GM21515 (cell line): ENCODE data around the gene CYP3A4.
"Not testable (repeated sequence)": the region's sequence is repeated elsewhere in the genome, so short reads cannot be mapped to it uniquely, and the experiment has no call there.

Experiments
- ATAC-seq: cut with Tn5 transposase; IDR thresholded peaks from one replicate; pipeline ENCODE4 v1.9.1; 2021; ENCODE audit not compliant: unreplicated experiment

CYP3A4 gene

DNA sequence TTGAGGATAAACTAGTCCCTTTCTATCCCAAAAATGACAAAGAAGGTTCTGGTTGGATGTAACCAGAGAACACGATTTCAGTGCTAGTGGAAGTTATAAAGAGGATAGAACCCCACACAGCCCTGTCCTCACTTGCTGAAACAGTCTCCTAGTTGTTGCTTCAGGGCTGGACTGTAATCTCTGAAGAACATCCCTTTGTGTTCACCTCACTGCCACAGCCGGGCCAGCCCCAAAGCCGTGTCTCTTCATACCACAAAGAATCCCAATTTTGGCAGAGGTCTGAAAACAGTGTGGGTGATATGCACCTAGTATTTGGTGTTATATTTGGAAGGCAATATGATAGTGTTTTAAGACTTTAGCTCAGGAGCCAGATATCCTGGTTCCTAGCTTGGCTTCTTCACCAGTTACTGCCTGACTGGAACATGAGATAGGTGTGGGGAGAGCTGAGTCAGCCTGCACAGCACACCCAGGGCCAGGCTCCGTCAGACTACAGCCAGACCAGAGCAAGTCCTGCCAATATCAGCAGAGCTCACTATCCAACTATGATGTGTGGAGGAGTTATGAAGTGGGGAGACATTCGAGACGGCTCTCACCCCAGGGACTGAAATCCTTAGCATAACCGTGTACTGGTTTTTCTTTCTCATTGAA is 21.2 kb downstream of the CYP3A4 start:
- no peak for ATAC-seq

DNA sequence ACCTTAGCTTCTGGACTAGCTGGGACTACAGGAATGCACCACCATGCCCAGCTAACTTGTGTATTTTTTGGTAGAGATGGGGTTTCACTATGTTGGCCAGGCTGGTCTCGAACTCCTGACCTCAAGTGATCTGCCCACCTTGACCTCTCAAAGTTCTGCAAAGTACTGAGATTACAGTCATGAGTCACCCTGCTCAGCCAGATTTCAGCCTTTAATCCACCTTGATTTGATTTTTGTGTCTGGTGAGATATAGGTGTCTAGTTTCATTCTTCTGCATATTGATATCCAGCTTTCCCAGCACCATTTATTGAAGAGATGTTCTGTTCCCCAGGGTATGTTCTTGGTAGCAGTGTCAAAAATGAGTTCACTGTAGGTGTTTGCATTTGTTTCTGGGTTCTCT is 28.9 kb downstream of the CYP3A4 start:
- ATAC-seq, result no peak

DNA sequence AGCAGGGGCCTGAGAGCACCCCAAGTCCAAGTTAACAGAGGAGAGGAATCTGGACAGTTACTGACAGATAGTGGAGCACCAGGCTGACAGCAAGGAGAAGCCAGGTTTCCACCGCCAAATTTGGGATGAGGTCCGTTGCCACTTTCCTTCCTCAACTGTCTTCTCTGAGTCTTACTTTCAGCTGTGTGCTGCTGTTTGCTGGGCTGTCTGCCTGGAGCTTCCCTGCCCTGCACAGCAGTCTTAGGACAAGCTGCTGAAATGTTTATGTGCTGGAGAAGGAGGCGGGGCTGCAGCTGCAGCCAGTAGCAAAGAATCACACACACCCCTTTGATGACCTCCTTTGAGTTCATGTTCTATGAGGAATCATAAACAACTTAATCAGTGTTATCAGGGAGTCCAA is 31.6 kb downstream of the CYP3A4 start:
- ATAC-seq, result no peak

DNA sequence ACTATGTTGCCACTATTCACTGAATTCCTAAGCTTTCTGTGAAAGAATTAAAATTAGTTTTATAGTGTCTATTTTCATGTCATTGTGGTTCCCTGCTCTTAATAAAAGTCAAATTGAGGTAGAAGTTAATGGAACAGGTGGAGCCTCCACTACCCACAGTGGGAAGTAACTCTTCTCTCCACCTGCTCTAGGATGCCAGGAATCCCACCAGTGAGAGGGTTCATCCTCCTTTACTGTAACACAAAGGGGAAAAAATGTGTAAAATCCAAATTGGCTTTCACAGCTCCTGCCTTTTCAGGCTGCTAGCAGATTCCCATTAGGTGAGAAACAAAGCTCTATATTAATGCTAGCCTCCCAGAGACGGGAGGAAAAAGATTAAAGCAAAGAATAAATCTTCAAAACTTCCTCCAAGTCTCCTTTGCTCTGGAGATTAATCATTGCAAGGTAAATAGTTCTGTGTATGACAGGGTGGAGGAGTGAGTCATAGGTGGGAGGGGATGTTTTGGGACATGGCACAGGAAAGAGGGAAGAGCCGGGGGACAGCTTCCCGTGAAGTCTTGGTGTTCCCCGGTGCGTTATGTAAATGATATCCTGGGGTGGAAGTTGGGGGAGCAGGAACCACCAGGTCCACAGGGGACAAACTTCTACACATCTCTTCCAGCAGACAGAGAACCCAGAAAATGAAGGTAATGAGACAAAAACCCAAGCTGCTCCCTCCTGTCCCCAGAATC is 32.5 kb downstream of the CYP3A4 start:
- not testable (repeated sequence) for ATAC-seq

DNA sequence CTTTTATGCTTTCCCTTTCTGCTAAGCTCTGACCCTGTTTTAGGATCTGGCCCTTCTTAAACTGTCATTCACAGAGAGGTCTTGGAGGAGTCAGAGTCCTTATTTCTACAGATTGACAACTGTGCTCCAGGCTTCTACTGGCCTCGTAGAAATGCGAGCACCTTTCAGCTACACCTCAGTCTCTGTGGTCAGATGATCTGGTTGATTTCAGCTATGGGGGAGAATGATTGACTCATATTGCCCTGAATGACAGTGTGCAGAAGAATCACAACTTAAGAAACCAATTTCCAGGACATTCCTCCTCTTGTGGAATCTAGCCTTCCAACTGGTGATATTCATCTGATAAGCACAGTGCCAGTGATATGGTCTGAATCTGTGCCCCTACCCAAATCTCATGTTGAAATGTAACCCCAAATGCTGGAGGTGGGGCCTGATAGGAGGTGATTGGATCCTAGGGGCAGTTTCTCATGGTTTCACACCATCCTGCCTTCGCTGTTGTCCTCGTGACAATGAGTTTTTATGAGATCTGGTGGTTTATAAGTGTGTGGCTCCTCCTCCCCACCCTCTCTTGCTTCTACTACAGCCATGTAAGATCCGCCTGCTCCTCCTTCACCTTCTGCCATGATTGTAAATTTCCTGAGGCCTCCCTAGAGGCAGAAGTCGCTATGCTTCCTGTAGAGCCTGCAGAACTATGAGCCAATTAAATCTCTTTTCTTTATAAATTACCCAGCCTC is 35.0 kb downstream of the CYP3A4 start:
- ATAC-seq, result no peak

DNA sequence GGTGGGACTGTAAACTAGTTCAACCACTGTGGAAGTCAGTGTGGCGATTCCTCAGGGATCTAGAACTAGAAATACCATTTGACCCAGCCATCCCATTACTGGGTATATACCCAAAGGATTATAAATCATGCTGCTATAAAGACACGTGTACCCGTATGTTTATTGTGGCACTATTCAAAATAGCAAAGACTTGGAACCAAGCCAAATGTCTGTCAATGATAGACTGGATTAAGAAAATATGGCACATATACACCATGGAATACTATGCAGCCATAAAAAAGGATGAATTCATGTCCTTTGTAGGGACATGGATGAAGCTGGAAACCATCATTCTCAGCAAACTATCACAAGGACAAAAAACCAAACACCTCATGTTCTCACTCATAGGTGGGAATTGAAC is 37.1 kb downstream of the CYP3A4 start:
- not testable (repeated sequence) for ATAC-seq

DNA sequence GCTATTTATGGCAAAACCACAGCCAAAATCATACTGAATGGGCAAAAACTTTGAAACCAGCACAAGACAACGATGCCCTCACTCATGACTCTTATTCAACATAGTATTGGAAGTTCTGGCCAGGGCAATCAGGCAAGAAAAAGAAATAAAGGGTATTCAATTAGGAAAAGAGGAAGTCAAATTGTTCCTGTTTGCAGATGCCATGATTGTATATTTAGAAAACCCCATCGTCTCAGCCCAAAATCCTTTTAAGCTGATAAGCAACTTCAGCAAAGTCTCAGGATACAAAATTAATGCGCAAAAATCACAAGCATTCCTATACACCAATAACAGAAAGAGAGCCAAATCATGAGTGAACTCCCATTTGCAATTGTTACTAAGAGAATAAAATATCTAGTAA is 38.6 kb downstream of the CYP3A4 start:
- not testable (repeated sequence) for ATAC-seq

DNA sequence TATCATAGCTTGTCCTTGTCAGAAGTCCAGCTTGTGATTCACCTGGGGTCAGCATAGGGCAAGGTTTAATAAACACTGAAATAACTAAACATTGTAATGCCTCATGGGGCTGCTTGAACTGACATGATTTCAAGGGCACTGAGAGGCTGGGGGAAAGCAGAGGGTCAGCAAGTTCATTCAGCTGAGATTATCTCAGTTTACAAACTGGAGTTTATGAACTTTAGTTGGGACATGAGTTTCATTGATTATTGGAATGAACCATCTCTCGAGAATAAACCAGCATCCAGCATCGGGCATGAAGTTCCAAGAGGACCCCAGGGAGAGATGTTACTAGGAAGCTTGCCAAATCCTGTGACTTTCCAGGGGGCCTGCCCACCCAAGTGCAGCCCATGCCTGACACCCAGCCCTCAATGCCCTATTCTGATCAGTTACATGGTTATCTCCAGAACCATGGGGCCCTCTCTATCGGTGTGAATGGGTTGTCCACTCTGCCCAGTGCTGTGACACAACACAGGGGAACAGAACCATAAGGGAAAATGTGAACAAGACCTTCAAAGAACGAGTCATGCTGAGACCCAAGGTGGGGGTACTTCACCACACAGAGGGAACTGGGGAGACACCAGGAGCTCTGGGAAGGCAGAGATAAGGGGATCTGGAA is 41.1 kb downstream of the CYP3A4 start:
- ATAC-seq, result no peak

DNA sequence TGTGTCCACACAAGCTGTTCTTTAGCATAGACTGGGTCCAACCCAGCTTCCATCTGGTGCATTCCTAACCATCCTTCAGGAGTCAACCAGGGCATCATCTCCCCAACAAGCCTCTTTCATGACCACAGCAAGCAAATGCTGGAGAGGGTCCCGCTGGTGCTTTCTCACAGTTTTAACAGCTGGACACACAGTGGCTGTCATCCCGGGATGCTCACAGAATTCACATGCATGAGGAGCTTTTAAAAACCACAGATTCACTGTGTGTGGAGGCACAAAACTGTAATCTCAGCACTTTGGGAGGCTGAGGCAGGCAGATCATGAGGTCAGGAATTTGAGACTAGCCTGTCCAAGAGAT is 42.6 kb downstream of the CYP3A4 start:
- no peak for ATAC-seq

DNA sequence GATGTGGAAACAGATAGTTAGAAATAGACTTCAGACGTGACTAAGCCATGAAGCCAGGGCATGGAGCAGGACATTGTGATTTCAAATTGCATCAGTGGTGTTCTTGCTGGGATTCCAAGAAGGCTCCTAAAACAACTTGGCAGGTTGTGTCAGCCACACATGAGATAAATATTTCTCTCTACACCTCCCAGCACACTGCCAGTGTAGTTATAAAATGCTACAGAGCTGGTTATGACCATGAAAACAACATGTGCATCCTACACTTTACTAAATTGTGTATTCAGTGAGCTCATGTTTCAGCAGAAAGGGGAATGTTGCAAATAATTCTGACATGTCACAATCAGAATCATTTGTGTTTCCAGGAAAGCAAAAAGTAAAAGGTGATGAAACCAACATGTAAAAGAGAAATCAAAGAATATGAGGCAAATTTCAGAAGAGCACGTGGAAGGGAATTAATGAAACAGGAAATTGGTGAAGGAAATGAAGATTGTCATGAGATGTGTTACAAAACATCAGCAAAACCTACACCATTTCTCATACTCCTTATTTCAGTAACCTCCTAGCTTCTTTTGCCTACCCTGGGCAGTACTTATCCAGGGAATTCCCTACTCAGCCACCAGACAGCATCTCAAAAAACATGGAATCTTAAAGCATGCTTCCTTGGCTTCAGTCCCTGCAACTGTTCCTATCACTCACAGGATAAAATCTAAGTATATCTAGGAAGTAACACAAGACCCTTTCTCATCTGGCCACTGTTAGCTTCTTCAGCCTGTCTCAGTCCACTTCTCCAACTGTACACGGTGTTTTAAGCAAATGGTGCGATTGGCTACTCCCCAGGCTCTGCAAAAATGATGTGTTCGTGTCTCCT is 43.2 kb downstream of the CYP3A4 start:
- ATAC-seq, result no peak

DNA sequence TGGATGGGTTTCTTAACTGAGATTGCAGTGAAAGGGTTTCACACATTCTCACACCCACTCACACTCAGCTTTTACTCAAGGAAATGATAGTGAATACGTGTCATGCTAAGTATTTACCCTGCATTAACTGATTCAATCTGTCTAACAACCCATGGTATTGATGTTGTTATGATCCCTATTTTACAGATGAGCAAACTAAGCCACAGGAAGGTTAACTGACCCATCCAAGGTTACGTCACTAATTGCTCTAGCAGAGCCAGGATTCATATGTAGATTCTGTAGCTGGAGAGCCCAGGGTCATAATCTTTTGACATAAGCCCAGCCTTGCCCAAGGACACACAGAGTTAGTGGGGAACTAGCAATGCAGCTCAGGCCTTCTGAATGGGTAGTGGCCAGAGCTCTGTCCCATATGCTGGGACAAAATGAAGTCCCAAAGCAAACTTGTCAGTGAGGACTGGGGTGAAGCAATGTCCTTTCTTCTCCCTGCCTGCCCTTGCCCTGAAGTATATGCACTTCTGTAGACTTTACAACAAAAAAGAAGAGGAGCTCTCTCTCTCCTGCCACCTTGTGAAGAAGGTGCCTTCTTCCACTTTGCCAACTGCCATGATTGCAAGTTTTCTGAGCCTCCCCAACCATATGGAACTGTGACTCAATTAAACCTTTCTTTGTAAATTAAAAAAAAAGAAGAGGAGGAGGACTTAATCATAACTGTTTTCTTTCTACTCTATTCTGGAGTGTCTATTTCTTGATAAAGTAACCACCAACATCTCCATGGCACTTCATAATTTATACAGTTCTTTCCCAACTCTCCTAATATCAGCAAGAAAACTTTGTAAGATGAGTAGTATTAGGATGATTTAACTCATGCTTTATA is 44.0 kb downstream of the CYP3A4 start:
- no peak for ATAC-seq

DNA sequence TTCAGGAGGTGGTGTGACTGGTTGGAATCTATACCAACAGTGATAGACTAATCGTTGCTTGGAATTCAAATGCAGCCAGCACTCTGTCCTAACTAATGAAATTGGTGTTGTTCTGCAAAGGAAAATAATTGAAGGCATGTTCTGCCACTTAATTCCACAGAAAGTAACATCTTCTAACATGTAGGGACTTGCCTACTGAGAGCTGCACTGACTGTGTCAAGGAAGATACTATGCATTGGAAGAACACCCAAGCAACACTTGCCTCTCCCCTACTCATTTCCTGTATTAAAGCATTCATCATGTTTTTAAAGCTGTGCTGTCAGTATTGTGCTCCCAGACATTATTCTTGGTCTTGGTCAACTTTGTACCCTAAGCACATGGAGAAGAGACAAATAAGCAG is 46.3 kb downstream of the CYP3A4 start:
- no peak for ATAC-seq

DNA sequence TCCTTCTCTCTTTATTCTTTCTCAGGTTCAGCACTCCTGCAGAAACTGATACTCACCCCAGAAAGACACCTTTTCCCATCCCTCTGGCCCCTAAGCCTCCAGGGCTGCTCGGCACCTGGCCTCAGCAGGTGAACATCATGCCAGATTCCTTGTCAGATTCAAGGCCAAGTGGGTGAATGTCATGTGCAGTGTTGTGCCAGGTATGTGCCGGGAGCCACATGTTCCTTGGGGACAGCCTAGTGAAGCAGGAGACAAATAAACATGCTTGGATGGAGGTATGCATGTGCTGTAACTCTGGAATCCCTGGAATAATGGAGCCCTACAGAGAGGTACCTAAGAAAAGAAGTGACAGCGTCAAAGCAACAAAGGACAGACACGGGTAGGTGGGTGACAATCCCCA is 47.3 kb downstream of the CYP3A4 start:
- ATAC-seq, result not testable (repeated sequence)

DNA sequence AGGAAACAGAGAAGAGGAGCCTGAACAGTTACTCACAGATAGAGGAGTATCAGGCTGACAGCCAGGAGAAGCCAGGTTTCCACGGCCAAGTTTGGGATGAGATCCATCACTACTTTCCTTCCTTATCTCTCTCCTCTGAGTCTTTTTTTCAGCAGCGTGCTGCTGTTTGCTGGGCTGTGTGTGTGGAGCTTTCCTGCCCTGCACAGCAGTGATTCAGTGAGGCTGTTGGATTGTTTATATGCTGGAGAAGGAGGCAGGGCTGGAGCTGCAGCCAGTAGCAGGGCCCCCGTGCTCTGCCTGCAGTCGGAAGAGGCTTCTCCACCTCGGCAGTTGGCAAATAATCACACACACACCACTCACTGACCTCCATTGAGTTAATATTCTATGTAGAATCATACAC is 49.0 kb downstream of the CYP3A4 start, which contains the start of gene CYP3A7:
Gene CYP3A7, minus strand, starts transcription at position 210 of the 400 bp plus-strand sequence. Its CDS starts 103 bp downstream, at position 107.
- ATAC-seq, result no peak

DNA sequence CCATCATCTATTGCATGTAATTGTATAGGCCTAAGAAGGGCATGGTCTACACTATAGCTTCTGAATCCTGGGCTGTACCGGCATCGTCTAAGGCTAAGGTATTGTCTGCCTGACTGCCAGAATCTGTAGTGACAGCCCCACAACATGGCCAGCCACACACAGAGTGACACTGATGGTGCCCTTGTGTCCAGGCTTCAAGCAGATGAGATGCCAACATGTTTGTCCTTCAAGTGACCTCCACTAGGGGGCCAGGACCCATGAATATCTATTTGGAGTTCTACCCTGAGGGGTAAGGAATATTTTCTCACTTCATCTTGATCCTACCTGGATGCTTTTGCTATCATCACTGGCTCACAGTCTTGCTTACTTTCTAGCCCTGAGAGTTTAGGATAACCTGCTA is 50.5 kb downstream of the CYP3A4 start:
- ATAC-seq, result no peak

DNA sequence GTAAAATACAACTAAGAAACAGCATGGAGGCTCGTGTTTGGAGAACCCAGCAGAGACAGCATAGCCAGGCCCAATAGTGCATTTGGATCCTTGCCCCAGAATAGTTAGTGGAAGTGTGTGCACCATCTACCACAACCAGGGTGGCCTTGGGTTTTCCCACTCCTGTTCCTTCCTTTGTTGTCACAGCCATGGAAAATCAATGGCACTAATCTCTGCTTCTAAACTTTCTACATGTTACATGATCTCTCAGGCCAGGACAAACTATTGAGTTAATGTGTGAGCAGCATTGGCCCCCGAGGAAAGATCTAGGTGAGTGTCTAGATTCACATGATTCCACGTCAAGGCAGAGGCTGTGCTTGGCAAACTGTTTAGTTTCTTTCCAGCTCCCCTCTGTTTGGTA is 51.0 kb downstream of the CYP3A4 start:
- ATAC-seq, result no peak

DNA sequence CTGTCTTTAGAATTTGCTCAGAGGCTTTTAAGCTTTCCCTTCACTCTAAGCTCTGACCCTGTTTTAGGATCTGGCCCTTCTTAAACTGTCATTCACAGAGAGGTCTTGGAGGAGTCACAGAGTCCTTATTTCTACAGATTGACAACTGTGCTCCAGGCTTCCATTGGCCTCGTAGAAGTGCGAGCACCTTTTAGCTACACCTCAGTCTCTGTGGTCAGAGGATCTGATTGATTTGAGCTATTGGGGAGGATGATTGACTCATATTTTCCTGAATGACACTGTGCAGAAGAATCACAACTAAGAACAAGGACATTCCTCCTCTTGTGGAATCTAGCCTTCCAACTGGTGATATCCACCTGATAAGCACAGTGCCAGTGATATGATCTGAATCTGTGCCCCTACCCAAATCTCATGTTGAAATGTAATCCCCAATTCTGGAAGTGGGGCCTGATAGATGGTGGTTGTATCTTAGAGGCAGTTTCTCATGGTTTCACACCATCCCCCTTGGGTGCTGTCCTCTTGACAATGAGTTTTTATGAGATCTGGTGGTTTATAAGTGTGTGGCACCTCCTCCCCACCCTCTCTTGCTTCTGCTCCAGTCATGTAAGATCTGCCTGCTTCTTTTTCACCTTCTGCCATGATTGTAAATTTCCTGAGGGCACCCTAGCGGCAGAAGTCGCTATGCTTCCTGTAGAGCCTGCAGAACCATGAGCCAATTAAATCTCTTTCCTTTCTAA is 52.2 kb downstream of the CYP3A4 start:
- ATAC-seq, result no peak

DNA sequence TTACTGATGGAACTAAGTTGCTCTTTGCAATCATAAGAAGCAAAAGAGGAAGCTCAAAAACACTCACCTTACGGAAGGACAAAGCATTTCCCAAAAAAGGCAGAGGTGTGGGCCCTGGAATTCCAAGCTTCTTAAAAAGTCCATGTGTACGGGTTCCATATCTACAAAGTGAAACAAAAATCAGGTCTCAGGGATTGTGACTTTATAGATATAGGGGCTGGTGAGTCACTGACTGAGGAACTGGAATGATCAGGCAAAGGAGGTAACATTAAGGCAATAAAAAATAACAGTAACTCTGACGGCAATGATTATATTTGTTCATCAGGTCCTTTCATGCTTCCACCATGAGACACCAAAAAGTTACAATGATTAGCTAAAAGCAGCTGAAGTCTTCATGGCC is 53.0 kb downstream of the CYP3A4 start:
- no peak for ATAC-seq

DNA sequence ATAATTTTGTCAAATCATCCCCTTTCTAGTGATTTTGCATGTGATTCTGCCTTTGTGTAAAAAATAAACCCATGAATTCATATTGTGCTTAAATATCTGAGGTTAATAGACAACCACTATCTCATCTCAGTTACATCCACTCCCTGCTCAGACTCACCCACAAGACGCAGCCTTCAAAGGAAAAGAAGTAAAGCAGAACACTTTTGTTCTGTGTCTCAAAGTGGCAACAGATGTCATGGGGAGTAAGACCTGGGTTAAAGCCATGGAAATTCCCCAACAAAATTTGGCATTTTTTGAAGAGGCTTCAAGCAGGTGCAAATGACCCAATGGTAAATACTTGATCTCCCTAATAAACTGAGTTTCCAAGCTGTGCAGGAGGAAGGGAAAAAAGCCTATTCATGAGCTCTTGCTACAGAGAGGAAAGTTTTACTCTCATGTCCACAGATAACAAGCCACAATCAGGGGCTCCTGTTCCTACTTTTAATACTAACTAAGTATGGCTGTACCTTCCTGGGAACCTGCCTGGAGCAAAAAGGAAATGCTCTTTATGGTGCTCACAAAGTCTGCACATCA is 53.7 kb downstream of the CYP3A4 start:
- ATAC-seq, result no peak
